ENCODE measurements around the gene OR5M10. TPM values are rescaled to one million over a fixed set of nuclear protein-coding genes. Genes with fewer than 3 reads are reported as not detected.

OR5M10 gene
- total RNA-seq, 2 donors from 2014 or later: not detected

Other genes starting within 250 kb of the OR5M10 start
- gene OR8K1, start 231.7 kb downstream of the OR5M10 start, total RNA-seq: not detected
- not detected for gene OR8J1, start 223.4 kb downstream of the OR5M10 start, total RNA-seq
- gene OR8U1, start 202.1 kb downstream of the OR5M10 start, total RNA-seq: not detected
- gene OR5AL1, start 165.0 kb downstream of the OR5M10 start, total RNA-seq: not detected
- gene OR5M3, start 104.4 kb downstream of the OR5M10 start, total RNA-seq: not detected
- not detected for gene OR5M8, start 86.4 kb downstream of the OR5M10 start, total RNA-seq
- gene OR5M11, start 34.5 kb downstream of the OR5M10 start, total RNA-seq: not detected
- not detected for gene OR5M1, start 37.2 kb upstream of the OR5M10 start, total RNA-seq
- not detected for gene OR5AP2, start 64.7 kb upstream of the OR5M10 start, total RNA-seq
- gene OR5AR1, start 86.0 kb upstream of the OR5M10 start, total RNA-seq: not detected
- not detected for gene OR9G1, start 121.4 kb upstream of the OR5M10 start, total RNA-seq
- gene OR9G4, start 171.0 kb upstream of the OR5M10 start, total RNA-seq: not detected